Fibroblast of skin of left quadriceps (primary cell): ENCODE results near the gene BSPRY.

Source experiments
- DNase-seq, 2 experiments: peaks; one replicate each; pipeline ENCODE4 v3.0.0-alpha.2; 2013; ENCODE audit warnings: low read depth in 2 of 2

The BSPRY gene

DNA sequence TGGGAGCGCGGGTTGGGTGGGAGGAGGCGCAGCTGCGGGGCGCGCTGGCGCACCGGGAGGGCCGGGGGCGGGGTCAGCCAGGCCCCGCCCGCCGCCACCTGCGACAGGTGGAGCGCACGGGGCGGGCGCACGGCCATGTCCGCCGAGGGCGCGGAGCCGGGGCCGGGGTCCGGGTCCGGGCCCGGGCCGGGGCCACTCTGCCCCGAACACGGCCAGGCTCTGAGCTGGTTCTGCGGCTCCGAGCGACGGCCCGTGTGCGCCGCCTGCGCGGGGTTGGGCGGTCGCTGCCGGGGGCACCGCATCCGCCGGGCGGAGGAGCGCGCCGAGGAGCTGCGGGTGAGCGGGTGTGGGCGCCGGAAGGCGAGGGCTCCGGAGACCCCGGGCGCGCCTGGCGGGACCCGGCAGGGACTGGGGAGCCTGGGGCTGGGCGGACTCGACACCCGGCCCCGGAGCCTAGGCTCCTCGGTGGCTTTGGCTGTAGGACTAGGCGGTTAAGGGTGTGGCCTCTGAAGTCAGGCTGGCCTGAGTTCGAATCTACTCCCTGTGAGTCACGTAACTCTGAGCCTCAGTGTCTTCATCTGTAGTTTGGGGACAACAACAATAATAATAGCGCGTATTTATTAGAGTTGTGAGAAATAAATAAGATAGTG is at the start of gene BSPRY:
Gene BSPRY, plus strand, starts transcription at position 97 of the 650 bp plus-strand sequence. Its CDS starts 39 bp downstream, at position 136.
- no peak for DNase-seq

- DNase-seq = no peak
Measured at GRCh38 chr9:113299800-113300292, 49.5 kb upstream of the BSPRY start.

- no peak for DNase-seq
Measured at GRCh38 chr9:113301548-113301947, 47.8 kb upstream of the BSPRY start.

DNA sequence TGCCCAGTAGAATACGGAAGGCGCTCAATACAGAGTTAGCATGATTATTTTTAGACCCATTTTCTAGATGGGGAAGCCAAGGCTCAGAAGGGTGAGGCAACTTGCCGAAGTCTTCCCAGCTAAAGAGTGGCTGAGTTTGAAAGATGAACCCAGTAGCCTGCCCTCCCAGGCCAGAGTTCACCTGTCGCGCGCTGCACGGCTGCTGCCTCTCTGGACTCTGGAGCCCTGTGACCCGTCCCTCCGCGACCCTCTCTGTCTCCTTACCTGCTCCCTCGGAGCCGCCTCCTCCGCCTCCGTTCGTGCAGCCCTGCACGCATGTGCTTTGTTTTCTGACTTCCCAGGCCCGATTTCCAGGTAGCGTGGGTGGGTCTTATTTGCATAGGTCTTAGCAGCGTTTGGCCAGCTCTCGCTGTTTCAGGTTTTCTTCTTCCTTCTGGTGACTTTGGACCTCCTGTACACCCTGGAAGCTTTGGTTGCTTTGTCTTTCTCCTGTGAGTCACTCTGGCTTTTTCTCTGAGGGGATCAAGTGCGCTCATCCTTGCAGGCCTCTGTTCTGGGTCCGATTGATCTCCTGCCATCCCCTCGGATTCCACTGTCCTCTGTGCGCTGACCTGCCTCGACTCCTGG is 46.4 kb upstream of the BSPRY start, which contains the start of gene RNF183:
Gene RNF183, minus strand, starts transcription at position 585 of the 627 bp plus-strand sequence. CDS start 5,192 bp downstream, outside the sequence.
- no peak for DNase-seq

DNA sequence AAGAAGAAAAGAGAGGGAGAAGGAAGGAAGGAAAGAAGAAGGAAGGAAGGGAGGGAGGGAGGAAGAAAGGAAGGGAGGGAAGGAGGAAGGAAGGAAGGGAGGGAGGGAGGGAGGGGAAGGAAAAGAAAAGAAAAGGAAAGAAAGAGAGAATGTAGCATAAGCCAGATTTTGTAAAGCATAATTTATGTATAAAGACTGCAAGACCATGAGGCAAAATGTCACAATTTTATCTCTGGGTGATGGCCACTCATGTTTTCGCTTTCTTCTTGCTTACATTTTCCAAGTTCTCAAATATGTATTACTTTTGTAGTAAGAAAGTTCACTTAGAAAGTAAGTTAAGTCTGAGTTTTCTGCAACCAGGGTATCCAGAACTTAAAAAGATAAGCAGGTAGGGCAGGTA is 42.8 kb upstream of the BSPRY start:
- no peak for DNase-seq

GRCh38 chr9:113307396-113307975 is 41.9 kb upstream of the BSPRY start:
- no peak for DNase-seq

DNA sequence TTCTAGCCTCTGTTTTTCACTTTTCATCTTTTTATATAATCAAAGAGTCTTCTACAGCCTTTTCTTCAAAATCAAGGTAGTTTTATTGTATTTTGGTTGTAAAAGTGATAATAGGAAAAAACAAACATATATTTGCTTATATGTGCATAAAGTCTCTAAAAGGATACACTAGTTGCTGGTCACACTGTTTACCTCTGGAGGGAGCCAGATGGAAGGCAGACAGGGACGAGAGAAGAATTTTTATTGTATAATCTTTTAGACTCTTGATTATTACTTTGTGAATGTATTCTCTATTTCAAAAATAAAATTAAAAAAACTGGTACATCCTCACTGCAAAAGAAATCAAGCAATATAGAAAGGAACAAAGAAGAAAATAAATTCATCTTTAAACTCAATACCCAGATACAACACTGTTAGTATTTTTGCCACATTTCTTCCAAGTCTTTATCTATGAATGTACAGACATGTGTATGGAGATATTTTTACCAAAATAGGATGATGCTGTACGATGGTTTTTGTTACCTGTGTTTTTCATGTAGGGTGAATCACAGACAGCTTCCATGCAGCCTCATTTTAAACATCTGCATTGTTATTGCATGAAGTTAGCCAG is 40.0 kb upstream of the BSPRY start:
- DNase-seq = no peak

- no peak for DNase-seq
Measured at GRCh38 chr9:113310538-113310937, 38.8 kb upstream of the BSPRY start.

DNA sequence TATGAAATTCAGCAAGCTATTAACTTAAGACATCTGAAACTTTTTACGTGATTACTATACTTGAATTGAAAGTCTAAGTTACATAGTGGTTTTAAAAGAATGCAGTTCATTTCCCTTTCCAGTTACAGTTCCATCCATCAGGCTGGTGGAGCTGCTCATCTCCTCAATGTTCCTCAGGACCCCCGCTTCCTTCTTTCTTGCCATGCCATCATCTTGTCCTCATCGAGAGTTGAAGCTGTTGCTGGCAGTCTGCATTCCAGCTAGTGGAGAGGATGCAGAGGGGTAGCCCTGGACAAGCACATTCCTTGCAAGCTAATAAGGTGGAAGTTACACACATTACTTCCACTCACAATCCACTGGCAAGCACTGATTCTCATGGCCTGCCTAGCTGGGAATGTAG is 37.4 kb upstream of the BSPRY start:
- peak in 1 of 2 experiments; percentile 30 for DNase-seq

DNA sequence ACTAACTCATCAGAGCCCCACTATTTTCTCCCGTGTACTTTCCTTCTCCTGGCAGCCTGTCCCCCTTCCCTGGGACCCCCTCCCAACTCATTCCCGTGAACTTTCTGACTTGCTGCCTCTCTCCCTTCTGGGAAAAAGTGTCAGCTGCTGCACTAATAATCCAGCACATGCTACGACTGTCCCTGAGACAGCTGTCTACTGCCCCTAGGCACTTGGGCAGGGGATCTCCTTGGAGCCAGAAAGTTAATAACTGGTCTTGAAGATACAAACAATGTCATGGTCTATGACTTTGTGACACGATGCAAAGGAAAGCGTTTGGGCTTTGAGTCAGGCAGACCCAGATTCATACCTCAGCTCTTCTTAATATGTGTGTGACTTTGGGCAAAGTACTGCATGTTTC is 36.1 kb upstream of the BSPRY start:
- no peak for DNase-seq

GRCh38 chr9:113315231-113315630 is 34.1 kb upstream of the BSPRY start:
- DNase-seq = no peak

- DNase-seq = no peak
Measured at GRCh38 chr9:113316030-113316429, 33.3 kb upstream of the BSPRY start.

DNA sequence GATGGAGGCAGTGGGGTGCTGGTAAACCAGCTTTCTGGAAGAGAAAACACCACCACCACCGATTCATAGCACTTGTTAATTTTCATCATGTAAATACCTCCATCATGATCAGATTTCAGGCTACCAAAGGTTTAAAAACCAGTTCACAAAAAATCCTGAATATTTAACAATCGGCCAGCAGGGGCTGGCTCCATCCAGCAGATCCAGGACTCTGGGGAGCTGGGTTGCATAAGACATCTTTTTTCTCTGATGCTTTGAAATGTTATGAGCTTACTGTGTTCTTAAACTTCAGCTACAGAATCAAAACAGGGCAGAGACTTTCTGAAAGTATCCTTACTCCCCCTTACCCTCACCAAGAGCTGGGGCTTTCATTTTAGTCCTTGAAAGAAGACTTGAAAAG is 31.6 kb upstream of the BSPRY start:
- no peak for DNase-seq

DNA sequence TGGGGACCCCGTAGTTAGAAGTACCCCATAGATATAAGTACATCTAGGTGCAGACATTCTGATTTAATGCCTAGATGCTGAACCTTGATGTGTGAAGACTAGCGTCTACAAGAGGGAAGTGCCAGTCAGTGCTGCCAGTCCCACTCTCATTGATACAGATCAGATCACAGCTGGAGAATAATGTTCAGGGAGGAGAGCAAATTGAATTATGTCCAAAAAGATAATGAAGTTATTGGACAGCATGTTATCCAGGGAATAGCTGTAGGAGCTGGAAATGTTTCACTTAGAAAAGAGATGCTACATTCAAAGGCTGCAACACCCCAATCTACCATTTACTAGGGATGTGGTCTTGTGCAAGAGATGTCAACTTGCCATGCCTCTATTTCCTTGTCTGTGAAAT is 30.3 kb upstream of the BSPRY start:
- no peak for DNase-seq

GRCh38 chr9:113320051-113320450 is 29.3 kb upstream of the BSPRY start:
- no peak for DNase-seq

DNA sequence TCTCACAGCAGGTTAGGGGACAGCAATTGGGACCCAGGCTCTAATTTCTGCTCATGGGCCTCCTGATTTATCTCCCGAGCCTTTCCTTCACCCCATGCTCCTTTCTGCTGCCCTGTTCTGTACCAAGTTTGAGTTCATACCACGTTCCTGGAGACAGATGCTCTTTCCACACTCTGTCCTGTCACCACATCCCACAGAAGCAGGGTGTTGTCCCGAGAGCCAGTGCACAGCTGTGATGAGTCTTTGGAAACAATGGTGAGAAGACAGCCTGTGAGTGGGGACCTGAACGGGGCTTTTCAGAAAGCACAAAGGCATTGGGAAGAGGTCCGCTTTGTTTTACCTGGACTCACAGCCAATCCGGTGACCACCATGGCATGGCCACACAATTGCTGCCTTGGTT is 26.7 kb upstream of the BSPRY start:
- DNase-seq = no peak

GRCh38 chr9:113326230-113326629 is 23.1 kb upstream of the BSPRY start:
- no peak for DNase-seq

DNA sequence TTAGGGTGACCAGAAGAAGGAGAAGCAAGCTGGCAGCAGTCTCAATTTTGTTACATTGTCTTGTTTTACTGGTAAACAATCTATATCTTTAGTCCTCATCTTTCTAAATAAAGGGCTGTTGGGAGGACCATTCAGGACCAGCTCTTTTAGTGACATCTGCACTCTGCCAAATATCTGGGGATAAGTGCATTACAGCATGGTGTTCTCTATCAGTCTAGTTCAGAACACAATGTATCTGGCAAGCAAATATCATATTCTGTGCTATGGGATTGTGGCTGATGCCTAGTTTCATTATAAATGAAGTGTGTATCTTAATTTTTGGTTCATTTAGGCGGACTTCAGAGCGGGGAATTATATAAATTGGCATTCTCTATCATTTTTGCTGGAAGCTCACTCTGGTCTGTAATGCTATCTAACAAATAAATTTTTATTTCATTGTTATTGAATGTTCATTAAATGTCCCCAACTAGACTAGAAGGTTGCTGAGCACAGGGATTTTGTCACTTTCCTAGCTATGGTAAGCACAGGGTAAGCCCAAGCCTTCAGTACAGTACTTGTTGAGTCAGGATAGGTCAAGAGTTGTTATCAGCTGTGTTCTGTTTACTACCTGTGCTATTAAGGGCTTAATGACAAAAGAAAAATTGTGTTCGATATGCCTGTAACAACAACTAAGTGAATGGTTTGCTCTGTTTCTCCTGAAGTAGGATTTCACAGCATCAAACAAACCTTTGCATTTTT is 21.1 kb upstream of the BSPRY start:
- no peak for DNase-seq

- no peak for DNase-seq
Measured at GRCh38 chr9:113331780-113332179, 17.6 kb upstream of the BSPRY start.

DNA sequence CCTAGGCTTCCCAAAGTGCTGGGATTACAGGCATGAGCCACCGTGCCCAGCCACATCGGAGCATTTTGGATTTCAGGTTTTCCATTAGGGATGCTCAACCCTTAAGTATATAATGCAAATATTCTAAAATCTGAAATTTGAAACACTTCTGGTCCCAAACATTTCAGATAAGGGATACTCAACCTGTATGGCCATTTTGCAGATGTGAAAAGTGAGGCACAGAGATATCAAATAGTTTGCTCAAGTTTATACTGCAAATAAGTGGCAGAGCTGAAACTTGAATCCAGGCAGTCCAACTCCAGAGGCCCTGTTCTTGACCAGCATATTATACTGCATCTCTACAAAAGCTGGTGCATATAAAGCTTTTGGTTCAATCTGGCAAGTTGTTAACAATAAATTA is 11.6 kb upstream of the BSPRY start:
- DNase-seq = no peak

- DNase-seq = peak; percentile 74
Measured at GRCh38 chr9:113340011-113340699, 9.2 kb upstream of the BSPRY start, which contains the start of gene WDR31. WDR31 (minus strand) TSS chr9:113340275; CDS start chr9:113332022, 8,253 bp downstream.
